LNCaP clone FGC (cell line): ENCODE results near the gene DTD1.

ENCODE experiments used
- DNase-seq: peaks from one replicate; pipeline ENCODE4 v3.0.0-alpha.2; 2011; ENCODE audit warnings: low read depth
- H3K4me3 ChIP-seq: 2 replicates; pipeline ENCODE4 v1.5.1; 2011; ENCODE audit warnings: mild to moderate bottlenecking, low read depth, low read length, control low read depth
- CTCF ChIP-seq: IDR thresholded peaks from 2 replicates; pipeline ENCODE4 v1.5.1; 2012; ENCODE audit warnings: mild to moderate bottlenecking; ENCODE audit not compliant: control insufficient read depth, insufficient read depth; ENCODE audit errors: extremely low read depth

DTD1 gene

DNA sequence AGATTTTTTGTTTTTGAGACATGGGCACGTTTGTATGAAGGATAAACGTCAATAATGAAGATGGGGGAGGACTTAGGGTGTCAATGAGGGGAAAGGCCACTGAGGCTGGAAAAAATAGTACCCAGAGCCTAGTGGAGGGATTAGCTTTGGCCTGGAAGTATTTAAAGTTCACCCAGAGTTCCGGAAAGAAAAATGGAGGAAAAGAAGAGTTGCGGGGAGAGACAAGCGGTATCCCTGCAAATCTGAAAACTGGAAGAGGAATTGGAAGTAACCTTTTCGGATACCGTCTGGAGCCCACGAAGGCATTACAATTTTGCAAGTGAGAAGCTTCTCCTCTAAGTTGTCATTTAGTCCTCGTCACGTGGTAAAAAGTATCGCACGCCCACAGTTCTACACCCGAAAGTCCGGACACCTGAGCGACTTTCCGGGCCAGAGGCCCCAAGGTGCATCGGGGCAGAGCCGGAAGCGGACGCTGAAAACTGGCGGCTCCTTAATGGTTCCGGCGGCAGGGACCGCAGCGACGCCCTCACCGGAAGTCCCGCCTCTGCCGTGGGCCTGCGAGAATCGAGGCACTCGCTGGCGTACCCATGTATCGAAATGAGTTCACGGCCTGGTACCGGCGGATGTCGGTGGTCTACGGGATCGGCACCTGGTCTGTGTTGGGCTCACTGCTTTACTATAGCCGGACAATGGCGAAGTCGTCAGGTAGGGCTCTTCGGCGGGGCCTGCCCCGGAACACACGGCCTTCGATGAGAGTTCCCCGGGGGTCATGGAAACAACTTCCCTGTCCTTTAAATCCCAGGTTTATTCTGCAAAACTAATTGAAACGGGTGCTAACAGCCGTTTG, 20.7 kb upstream of the DTD1 start, which contains the start of gene SMIM26:
Gene SMIM26, plus strand, starts transcription at position 541 of the 847 bp plus-strand sequence. Its CDS starts 47 bp downstream, at position 588.
- no peak for TF ChIP-seq CTCF
- H3K4me3 ChIP-seq = peak within 1 kb of the TSS; percentile 79
- DNase-seq = peak; percentile 89

- peak overlapping the region; percentile 79 for H3K4me3 ChIP-seq
- no peak for TF ChIP-seq CTCF
- no peak for DNase-seq
Measured at GRCh38 chr20:18567739-18568091, 20.1 kb upstream of the DTD1 start.

DNA sequence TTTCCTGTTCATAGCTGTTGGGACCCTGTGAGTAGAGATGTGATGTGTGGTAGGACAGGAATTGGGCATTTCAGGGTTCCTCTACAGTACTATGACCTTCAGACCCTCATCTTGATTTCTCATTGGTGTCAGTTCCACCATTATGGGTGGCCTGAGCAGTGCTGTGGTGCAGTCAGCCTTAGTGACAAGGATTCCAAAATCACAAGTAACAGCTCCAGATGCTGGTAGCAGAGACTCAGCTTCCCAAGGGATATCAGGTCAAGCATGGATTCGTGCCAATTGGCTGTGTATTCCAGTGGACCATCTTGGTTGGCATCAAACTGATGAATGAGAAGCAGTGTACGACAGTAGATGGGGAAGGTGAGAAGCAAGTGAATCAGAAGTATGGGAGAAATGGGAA, 16.8 kb upstream of the DTD1 start:
- TF ChIP-seq CTCF = no peak
- DNase-seq = no peak
- H3K4me3 ChIP-seq = no peak overlapping the region

DNA sequence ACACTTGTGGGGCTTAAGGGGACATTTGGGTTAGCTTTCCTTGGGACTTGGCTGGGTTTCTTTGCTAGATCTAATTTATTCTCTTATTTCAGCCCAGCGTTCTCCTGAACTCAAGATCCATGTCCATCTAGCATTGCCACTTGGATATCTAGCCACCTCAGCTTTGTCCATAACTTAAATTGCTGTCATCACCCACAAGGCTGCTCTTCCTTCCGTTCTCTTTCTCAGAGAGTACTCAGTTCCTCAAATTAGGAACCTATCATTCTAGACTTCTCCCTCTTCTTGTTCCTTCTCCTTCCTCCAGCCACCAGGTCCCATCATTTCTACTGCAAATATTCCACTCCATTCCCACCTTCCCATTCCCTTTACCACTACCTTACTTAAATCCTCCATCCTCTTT, 16.3 kb upstream of the DTD1 start:
- no peak for TF ChIP-seq CTCF
- H3K4me3 ChIP-seq = no peak overlapping the region
- no peak for DNase-seq

DNA sequence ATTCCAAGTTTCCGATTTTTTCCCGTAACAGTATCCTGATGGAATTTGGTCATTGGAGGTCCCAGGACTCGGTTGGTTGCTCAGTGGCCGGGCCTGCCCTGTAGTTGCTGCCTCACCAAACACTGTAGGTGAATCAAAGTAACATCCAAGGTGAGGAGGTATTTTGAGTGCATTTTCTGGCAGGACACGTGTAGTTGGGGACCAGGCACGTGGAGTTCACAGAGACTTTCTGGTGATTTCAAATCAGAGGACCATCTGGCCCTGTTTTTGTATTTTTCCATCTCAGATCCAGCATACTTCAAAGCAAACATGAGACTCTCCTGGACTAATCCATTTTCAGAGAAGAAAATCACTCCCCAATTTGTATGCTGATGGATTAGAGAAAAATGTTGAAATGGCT, 9.9 kb upstream of the DTD1 start:
- H3K4me3 ChIP-seq = no peak overlapping the region
- TF ChIP-seq CTCF = no peak

GRCh38 chr20:18578581-18578980, 9.3 kb upstream of the DTD1 start:
- DNase-seq = no peak
- no peak for TF ChIP-seq CTCF
- no peak overlapping the region for H3K4me3 ChIP-seq

More for the DNA sequence above, 9.9 kb upstream of the DTD1 start:
- no peak for DNase-seq

- TF ChIP-seq CTCF = no peak
- DNase-seq = no peak
- H3K4me3 ChIP-seq = no peak overlapping the region
Measured at GRCh38 chr20:18580012-18580411, 7.8 kb upstream of the DTD1 start.
